Stimulated activated CD8-positive, alpha-beta memory T cell treated with anti-CD3 and anti-CD28 coated beads, Interleukin-12 subunit alpha, Interleukin-12 subunit beta, amount 100 ng/mL, for 24 hours (primary cell): ENCODE data around the gene DPM1.

Experiments
- DNase-seq: peaks from one replicate; pipeline ENCODE4 v3.0.0-alpha.2; 2020; ENCODE audit errors: extremely low read depth

The DPM1 gene

GRCh38 chr20:50898475-50898874 lies 59.9 kb downstream of the DPM1 start:
- DNase-seq = no peak

DNA sequence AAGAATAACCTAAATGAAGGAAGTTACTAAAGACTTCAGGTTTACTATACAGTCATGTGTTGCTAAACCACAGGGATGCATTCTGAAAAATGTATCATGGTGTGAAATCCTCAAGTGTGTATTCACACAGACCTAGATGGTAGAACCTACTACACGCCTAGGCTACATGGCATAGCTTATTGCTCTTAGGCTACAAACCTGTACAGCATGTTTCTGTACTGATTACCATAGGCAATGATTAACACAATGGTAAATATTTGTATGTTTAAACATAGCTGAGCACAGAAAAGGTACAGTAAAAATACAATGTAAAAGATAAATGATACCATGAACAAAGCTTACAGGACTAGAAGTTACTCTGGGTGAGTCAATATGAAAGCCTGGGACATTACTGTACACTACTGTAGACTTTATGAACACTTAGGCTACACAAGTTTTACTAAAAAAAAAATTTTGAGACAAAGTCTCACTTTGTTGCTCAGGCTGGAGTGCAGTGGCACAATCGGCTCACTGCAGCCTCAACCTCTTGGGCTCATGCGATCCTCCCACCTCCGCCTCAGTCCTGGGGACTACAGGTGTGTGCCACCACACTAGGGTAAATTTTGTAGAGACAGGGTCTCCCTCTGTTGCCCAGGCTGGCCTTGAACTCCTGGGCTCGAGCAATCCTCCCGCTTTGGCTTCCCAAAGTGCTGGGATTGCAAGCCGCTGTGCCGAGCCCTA lies 63.1 kb downstream of the DPM1 start:
- DNase-seq = no peak

DNA sequence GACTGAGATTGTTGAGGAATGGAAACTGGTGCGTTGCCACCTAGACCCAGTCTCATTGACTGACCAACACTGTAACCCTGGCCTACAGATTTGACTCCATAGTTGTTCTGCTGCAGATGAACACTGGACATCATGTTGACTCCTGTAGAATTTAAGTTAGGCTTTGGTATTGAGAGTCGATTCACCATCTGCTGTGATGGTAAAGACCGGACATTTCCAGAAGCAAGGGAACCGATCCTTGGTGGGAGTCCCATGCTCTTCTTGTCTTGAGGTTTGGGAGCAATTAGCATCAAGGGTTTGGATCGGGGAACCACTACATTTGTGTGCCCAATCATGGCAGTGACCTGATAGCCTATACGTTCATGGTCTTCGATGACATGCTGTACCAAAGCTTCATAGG lies 64.7 kb downstream of the DPM1 start:
- DNase-seq = no peak

DNA sequence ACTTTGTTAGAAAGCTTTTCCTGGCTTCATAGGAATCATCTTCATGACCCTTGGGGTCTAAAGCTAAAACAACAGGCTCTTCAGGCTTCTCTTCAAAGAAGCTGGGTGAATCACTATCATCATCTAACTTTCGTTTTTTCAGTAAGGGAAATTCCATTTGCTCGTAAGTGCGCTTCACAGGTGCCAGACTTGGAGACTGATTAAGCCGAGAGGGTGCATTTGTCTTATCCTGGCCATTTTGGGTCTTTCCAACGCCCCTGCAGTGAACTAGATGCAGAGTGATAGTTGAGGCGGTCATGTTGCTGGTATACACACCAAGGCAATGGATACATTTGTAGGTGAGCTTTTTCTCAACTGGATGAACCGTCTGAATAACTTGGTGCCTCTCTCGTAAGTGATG lies 65.9 kb downstream of the DPM1 start:
- no peak for DNase-seq

DNA sequence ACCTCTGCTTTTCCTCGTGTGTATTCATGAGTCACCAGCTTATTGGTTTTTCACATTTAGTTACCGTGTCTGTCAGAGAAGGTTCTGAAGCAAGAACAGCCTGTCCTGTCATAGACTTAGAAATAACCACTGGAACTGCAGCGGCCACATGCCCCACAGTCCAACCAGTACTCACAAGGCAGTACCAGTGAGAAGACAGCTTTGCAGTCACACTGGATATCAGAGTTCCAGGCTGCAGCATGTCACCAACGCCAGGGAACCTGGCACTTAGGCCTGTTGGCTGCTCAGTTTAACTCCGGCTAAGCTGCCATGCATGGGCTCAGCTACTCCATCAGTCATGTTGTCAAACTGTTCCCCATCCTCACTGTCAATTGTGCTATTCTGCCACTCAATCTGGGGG lies 67.2 kb downstream of the DPM1 start:
- no peak for DNase-seq

DNA sequence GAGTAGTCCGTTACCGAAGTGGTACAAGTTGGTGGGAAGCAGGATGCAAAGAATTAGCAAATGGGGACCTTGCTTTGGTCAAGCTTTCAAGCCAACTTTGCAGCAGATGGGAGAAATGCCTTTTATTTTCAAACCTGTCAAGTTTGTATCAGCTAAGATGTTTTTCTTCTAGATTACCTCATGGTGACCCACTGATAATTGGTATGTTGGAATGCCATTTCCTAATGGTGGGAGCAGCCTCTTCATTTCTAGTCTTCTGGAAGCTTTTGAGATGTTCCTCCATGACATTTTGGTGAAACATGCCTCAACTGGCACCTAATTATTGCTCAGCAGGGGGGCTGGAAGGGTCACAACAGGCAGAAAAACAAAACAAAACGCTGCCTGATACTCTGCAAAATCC lies 70.8 kb downstream of the DPM1 start:
- DNase-seq = no peak

GRCh38 chr20:50886184-50886790 lies 72.0 kb downstream of the DPM1 start:
- no peak for DNase-seq

DNA sequence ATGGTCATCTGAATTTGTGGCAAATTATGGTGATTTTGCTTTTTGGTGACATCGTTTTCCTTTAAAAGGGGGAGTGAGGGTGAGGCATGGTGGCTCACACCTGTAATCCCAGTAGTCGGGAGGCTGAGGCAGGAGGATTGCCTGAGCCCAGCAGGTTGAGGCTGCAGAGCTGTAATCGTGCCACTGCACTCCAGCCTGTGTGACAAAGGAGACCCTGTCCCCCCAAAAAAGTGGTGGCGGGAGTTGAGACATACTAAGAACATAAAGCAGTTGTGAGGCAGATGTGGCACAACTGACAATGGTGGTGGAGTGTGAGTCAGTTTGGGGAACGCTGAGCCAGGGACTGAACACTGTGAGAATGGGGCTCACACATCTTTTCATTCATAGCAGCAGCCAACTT lies 72.6 kb downstream of the DPM1 start:
- no peak for DNase-seq

- DNase-seq = no peak
Observed at GRCh38 chr20:50885068-50885467, 73.3 kb downstream of the DPM1 start.
